Measurements from ENCODE around the gene CORO1C. TPM values are rescaled to one million over a fixed set of nuclear protein-coding genes. Genes with fewer than 3 reads are reported as not detected.

Gene CORO1C
- total RNA-seq, 1 donor from 2014 or later, result 391 TPM

GRCh38 chr12:108732489-108733229 is 1.3 kb upstream of the CORO1C start:
- Mint-ChIP-seq H3K36me3 (ENCODE audit: low read depth, unreplicated experiment) (no peaks in the 10 kb centered on the region), H3K4me1 (ENCODE audit: low read depth, unreplicated experiment) (peaks cover 18% of the 10 kb centered on the region), H3K4me3 (ENCODE audit: unreplicated experiment) (peak overlapping the region; percentile 92), H3K27ac (ENCODE audit: unreplicated experiment) (peak overlapping the region; percentile 90), H3K27me3 (ENCODE audit: low read depth, unreplicated experiment) (no peaks in the 10 kb centered on the region), H3K9me3 (ENCODE audit: unreplicated experiment) (no peaks in the 10 kb centered on the region)
- Histone ChIP-seq H3K4me3 (ENCODE audit: insufficient read depth, low read depth, low read length) (peak overlapping the region; percentile 84), H3K79me2 (ENCODE audit: insufficient read depth, low read length) (peaks cover 35% of the 10 kb centered on the region), H3K36me3 (ENCODE audit: insufficient read depth, low read length) (no peaks in the 10 kb centered on the region), H3K4me1 (ENCODE audit: insufficient read depth, low read length) (peaks cover 18% of the 10 kb centered on the region), H3K9ac (ENCODE audit: low read length) (peak overlapping the region; percentile 96), H4K20me1 (ENCODE audit: insufficient read depth, low read length) (peaks cover 19% of the 10 kb centered on the region), H2AFZ (ENCODE audit: low read depth, low read length) (peak overlapping the region; percentile 85), H3K9me3 (ENCODE audit: insufficient read depth, low read depth, low read length) (no peaks in the 10 kb centered on the region), H3K27me3 (ENCODE audit: insufficient read depth, low read length) (no peaks in the 10 kb centered on the region), H3K27ac (ENCODE audit: low read depth, low read length) (peak overlapping the region; percentile 97), H3K4me2 (ENCODE audit: low read length) (peak overlapping the region; percentile 97)
- DNase-seq (ENCODE audit: low read depth), result no peak
- TF ChIP-seq EZH2 (IDR thresholded peaks at IDR 0.05; ENCODE audit: insufficient read depth, low read length), result no peak
- no peak for TF ChIP-seq CTCF (IDR thresholded peaks at IDR 0.05; ENCODE audit: insufficient read depth, low read depth, low read length)
- no peak for FAIRE-seq

- peaks cover 19% of the 10 kb centered on the region for H4K20me1 ChIP-seq (ENCODE audit: insufficient read depth, low read length)
- Mint-ChIP-seq H3K9me3 (ENCODE audit: unreplicated experiment) (no peaks in the 10 kb centered on the region), H3K36me3 (ENCODE audit: low read depth, unreplicated experiment) (no peaks in the 10 kb centered on the region), H3K27me3 (ENCODE audit: low read depth, unreplicated experiment) (no peaks in the 10 kb centered on the region), H3K27ac (ENCODE audit: unreplicated experiment) (peak overlapping the region; percentile 90), H3K4me1 (ENCODE audit: low read depth, unreplicated experiment) (peaks cover 23% of the 10 kb centered on the region), H3K4me3 (ENCODE audit: unreplicated experiment) (peak overlapping the region; percentile 92)
- peaks cover 42% of the 10 kb centered on the region for H3K79me2 ChIP-seq (ENCODE audit: insufficient read depth, low read length)
- peak overlapping the region; percentile 85 for H2AFZ ChIP-seq (ENCODE audit: low read depth, low read length)
- no peaks in the 10 kb centered on the region for H3K27me3 ChIP-seq (ENCODE audit: insufficient read depth, low read length)
- H3K4me3 ChIP-seq (ENCODE audit: insufficient read depth, low read depth, low read length), result peak overlapping the region; percentile 84
- H3K36me3 ChIP-seq (ENCODE audit: insufficient read depth, low read length), result peaks cover under 1% of the 10 kb centered on the region
- H3K4me2 ChIP-seq (ENCODE audit: low read length), result peak overlapping the region; percentile 97
- TF ChIP-seq EZH2 (IDR thresholded peaks at IDR 0.05; ENCODE audit: insufficient read depth, low read length) (no peak), CTCF (IDR thresholded peaks at IDR 0.05; ENCODE audit: insufficient read depth, low read depth, low read length) (no peak)
- DNase-seq (ENCODE audit: low read depth) (peak; percentile 85), FAIRE-seq (no peak)
- no peaks in the 10 kb centered on the region for H3K9me3 ChIP-seq (ENCODE audit: insufficient read depth, low read depth, low read length)
- peak overlapping the region; percentile 97 for H3K27ac ChIP-seq (ENCODE audit: low read depth, low read length)
- peaks cover 22% of the 10 kb centered on the region for H3K4me1 ChIP-seq (ENCODE audit: insufficient read depth, low read length)
- H3K9ac ChIP-seq (ENCODE audit: low read length), result peak overlapping the region; percentile 96
These were observed 646 bp upstream of the CORO1C start for GRCh38 chr12:108731866-108732461.

Measured in astrocyte (in vitro differentiated cells and primary cell).